Measurements from ENCODE around the gene GANC.

GANC gene

GRCh38 chr15:42378011-42378410 is 105.0 kb downstream of the GANC start:
- TF ChIP-seq REST (IDR thresholded peaks at IDR 0.05; ENCODE audit: insufficient read depth in 1 of 2, low read depth in 2 of 2, low read length in 2 of 2) (no peak), TAF1 (IDR thresholded peaks at IDR 0.05; ENCODE audit: borderline replicate concordance, insufficient read depth, low read length) (no peak), FOXP2 (optimal IDR thresholded peaks at IDR 0.05; ENCODE audit: borderline replicate concordance, extremely low read depth, extremely low read length, insufficient read depth) (no peak), POLR2AphosphoS5 (IDR thresholded peaks at IDR 0.05; ENCODE audit: low read depth, low read length) (no peak), SIN3A (IDR thresholded peaks at IDR 0.05; ENCODE audit: borderline replicate concordance, insufficient read depth, low read length) (no peak)

GRCh38 chr15:42384597-42384996 is 111.6 kb downstream of the GANC start:
- TF ChIP-seq SIN3A (IDR thresholded peaks at IDR 0.05; ENCODE audit: borderline replicate concordance, insufficient read depth, low read length) = no peak
- TF ChIP-seq FOXP2 (optimal IDR thresholded peaks at IDR 0.05; ENCODE audit: borderline replicate concordance, extremely low read depth, extremely low read length, insufficient read depth) = no peak
- no peak for TF ChIP-seq TAF1 (IDR thresholded peaks at IDR 0.05; ENCODE audit: borderline replicate concordance, insufficient read depth, low read length)
- TF ChIP-seq POLR2AphosphoS5 (IDR thresholded peaks at IDR 0.05; ENCODE audit: low read depth, low read length) = no peak
- TF ChIP-seq REST (IDR thresholded peaks at IDR 0.05; ENCODE audit: insufficient read depth in 1 of 2, low read depth in 2 of 2, low read length in 2 of 2) = no peak

GRCh38 chr15:42385206-42385979 is 112.4 kb downstream of the GANC start:
- no peak for TF ChIP-seq TAF1 (IDR thresholded peaks at IDR 0.05; ENCODE audit: borderline replicate concordance, insufficient read depth, low read length)
- no peak for TF ChIP-seq SIN3A (IDR thresholded peaks at IDR 0.05; ENCODE audit: borderline replicate concordance, insufficient read depth, low read length)
- TF ChIP-seq REST (IDR thresholded peaks at IDR 0.05; ENCODE audit: insufficient read depth in 1 of 2, low read depth in 2 of 2, low read length in 2 of 2) = no peak
- no peak for TF ChIP-seq FOXP2 (optimal IDR thresholded peaks at IDR 0.05; ENCODE audit: borderline replicate concordance, extremely low read depth, extremely low read length, insufficient read depth)
- no peak for TF ChIP-seq POLR2AphosphoS5 (IDR thresholded peaks at IDR 0.05; ENCODE audit: low read depth, low read length)

- TF ChIP-seq SIN3A (IDR thresholded peaks at IDR 0.05; ENCODE audit: borderline replicate concordance, insufficient read depth, low read length) (no peak), FOXP2 (optimal IDR thresholded peaks at IDR 0.05; ENCODE audit: borderline replicate concordance, extremely low read depth, extremely low read length, insufficient read depth) (peak; percentile 66), POLR2AphosphoS5 (IDR thresholded peaks at IDR 0.05; ENCODE audit: low read depth, low read length) (no peak)
Observed at GRCh38 chr15:42385980-42386700, 113.1 kb downstream of the GANC start.

- no peak for TF ChIP-seq REST (IDR thresholded peaks at IDR 0.05; ENCODE audit: insufficient read depth in 1 of 2, low read depth in 2 of 2, low read length in 2 of 2)
- no peak for TF ChIP-seq POLR2AphosphoS5 (IDR thresholded peaks at IDR 0.05; ENCODE audit: low read depth, low read length)
- no peak for TF ChIP-seq TAF1 (IDR thresholded peaks at IDR 0.05; ENCODE audit: borderline replicate concordance, insufficient read depth, low read length)
- TF ChIP-seq SIN3A (IDR thresholded peaks at IDR 0.05; ENCODE audit: borderline replicate concordance, insufficient read depth, low read length) = no peak
- no peak for TF ChIP-seq FOXP2 (optimal IDR thresholded peaks at IDR 0.05; ENCODE audit: borderline replicate concordance, extremely low read depth, extremely low read length, insufficient read depth)
Observed at GRCh38 chr15:42387603-42388002, 114.6 kb downstream of the GANC start.
